DOHH2 (cell line): Measurements from ENCODE around the gene SAG.

Experiments used
- EZH2phosphoT487 ChIP-seq: fragments of 200-600 bp; sonication (generic); IDR thresholded peaks from 2 replicates; pipeline ENCODE4 v1.6.1; 2017; ENCODE audit warnings: borderline replicate concordance, mild to moderate bottlenecking, antibody characterized with exemption, low read length, moderate library complexity, mixed read lengths
- TF ChIP-seq, protein P1 (sequence below): fragments of 200-600 bp; sonication (generic); IDR thresholded peaks from one replicate; pipeline ENCODE4 v1.5.1; 2014; ENCODE audit warnings: antibody characterized with exemption, mild to moderate bottlenecking, low read depth, low read length; ENCODE audit not compliant: poor library complexity, severe bottlenecking

DNA sequence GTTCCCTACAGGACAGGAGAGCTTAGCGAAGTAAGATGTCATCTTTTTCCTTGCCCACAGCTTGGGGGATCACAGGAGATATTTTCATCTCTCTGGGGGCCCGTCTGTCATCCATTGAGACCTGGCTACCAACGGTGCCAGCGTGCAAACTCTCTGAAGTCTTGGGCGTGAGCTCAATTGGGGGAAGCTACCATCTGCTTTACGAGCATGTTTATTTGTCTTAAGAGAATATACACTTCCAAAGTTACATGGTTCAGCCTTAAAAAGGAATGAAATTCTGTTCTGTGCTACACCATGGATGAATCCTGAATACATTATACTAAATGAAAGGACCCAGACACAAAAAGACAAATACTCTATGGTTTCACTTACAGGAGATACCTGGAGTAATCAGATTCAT lies 13.6 kb downstream of the SAG start:
- TF ChIP-seq, protein P1, sequence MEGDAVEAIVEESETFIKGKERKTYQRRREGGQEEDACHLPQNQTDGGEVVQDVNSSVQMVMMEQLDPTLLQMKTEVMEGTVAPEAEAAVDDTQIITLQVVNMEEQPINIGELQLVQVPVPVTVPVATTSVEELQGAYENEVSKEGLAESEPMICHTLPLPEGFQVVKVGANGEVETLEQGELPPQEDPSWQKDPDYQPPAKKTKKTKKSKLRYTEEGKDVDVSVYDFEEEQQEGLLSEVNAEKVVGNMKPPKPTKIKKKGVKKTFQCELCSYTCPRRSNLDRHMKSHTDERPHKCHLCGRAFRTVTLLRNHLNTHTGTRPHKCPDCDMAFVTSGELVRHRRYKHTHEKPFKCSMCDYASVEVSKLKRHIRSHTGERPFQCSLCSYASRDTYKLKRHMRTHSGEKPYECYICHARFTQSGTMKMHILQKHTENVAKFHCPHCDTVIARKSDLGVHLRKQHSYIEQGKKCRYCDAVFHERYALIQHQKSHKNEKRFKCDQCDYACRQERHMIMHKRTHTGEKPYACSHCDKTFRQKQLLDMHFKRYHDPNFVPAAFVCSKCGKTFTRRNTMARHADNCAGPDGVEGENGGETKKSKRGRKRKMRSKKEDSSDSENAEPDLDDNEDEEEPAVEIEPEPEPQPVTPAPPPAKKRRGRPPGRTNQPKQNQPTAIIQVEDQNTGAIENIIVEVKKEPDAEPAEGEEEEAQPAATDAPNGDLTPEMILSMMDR: no peak
- no peak for TF ChIP-seq EZH2phosphoT487
